NCI-H345 treated with DMSO at 0.1 percent for 48 hours (cell line): ENCODE data around the gene NACAD.

ENCODE experiments used
- DNase-seq: peaks from one replicate; lab custom pipeline; 2025; ENCODE audit not compliant: unreplicated experiment; lab: John Stamatoyannopoulos, UW

Gene NACAD

GRCh38 chr7:45088821-45089340, at the start of gene NACAD:
TSS of gene NACAD (minus strand) at chr7:45088969. CDS start at chr7:45088894, 75 bp downstream.
- DNase-seq = peak; percentile 49

- DNase-seq = peak; percentile 28
Measured at GRCh38 chr7:45136106-45137060, 47.6 kb upstream of the NACAD start.

GRCh38 chr7:45133877-45134276, 45.1 kb upstream of the NACAD start:
- no peak for DNase-seq

GRCh38 chr7:45133352-45133751, 44.6 kb upstream of the NACAD start:
- DNase-seq = no peak

- DNase-seq = no peak
Measured at GRCh38 chr7:45132708-45133320, 44.0 kb upstream of the NACAD start.

GRCh38 chr7:45131891-45132290, 43.1 kb upstream of the NACAD start:
- DNase-seq = no peak

GRCh38 chr7:45130910-45131309, 42.1 kb upstream of the NACAD start:
- DNase-seq = no peak

GRCh38 chr7:45129906-45130305, 41.1 kb upstream of the NACAD start:
- DNase-seq = no peak

- DNase-seq = no peak
Measured at GRCh38 chr7:45129181-45129800, 40.5 kb upstream of the NACAD start.

- no peak for DNase-seq
Measured at GRCh38 chr7:45126920-45127319, 38.2 kb upstream of the NACAD start.

- no peak for DNase-seq
Measured at GRCh38 chr7:45126201-45126600, 37.4 kb upstream of the NACAD start.

GRCh38 chr7:45125193-45125904, 36.6 kb upstream of the NACAD start:
- DNase-seq = no peak

GRCh38 chr7:45123913-45124710, 35.3 kb upstream of the NACAD start:
- DNase-seq = no peak

GRCh38 chr7:45122975-45123860, 34.4 kb upstream of the NACAD start:
- no peak for DNase-seq

- DNase-seq = no peak
Measured at GRCh38 chr7:45119550-45119949, 30.8 kb upstream of the NACAD start.

- DNase-seq = no peak
Measured at GRCh38 chr7:45118889-45119331, 30.1 kb upstream of the NACAD start.

- DNase-seq = no peak
Measured at GRCh38 chr7:45118292-45118691, 29.5 kb upstream of the NACAD start.

GRCh38 chr7:45117582-45117981, 28.8 kb upstream of the NACAD start:
- no peak for DNase-seq

GRCh38 chr7:45116048-45116447, 27.3 kb upstream of the NACAD start:
- DNase-seq = no peak
